BJ (cell line): Measurements from ENCODE around the gene SUSD5. TPM values are rescaled to one million over a fixed set of nuclear protein-coding genes. Genes with fewer than 3 reads are reported as not detected.

Source experiments
- CTCF ChIA-PET: fragments of 350-600 bp; formaldehyde crosslinking; extraction: SDS; loops from one replicate; lab custom pipeline; 2021; ENCODE audit warnings: antibody characterized with exemption, inconsistent platforms; lab: Yijun Ruan, JAX
- POLR2A ChIA-PET: fragments of 300-600 bp; sonication (Branson Sonifier 250); formaldehyde crosslinking; extraction: SDS; loops from one replicate; lab custom pipeline; 2021; ENCODE audit warnings: antibody characterized with exemption; lab: Charles Lee
- DNase-seq: peaks from one replicate; pipeline ENCODE4 v3.0.0-alpha.2; 2011; ENCODE audit warnings: low read depth
- H3K27me3 ChIP-seq: 2 replicates; pipeline ENCODE4 v1.6.0; 2011; ENCODE audit warnings: low read length; ENCODE audit not compliant: control insufficient read depth, insufficient read depth
- H3K36me3 ChIP-seq: 2 replicates; pipeline ENCODE4 v1.5.1; 2011; ENCODE audit warnings: low read length; ENCODE audit not compliant: control insufficient read depth, insufficient read depth
- H3K4me3 ChIP-seq: 2 replicates; pipeline ENCODE4 v1.5.1; 2011; ENCODE audit warnings: low read depth, mild to moderate bottlenecking, control low read depth, low read length
- CTCF ChIP-seq: IDR thresholded peaks from 2 replicates; pipeline ENCODE4 v1.5.1; 2011; ENCODE audit warnings: low read depth, mild to moderate bottlenecking, control low read depth, inconsistent platforms, low read length, moderate library complexity; ENCODE audit not compliant: insufficient read depth
- polyA minus RNA-seq: library from RNA; depleted of rRNA, polyadenylated mRNA; stranded (reverse); fragments of >200 nt; gene quantifications from 2 replicates; pipeline ENCODE4 v1.2.3, GENCODE V29; 2011; rRNA and poly(A)+ RNA removed
- polyA plus RNA-seq: library from polyadenylated mRNA; depleted of rRNA; stranded (reverse); fragments of >200 nt; gene quantifications from 2 replicates; pipeline ENCODE4 v1.2.3, GENCODE V29; 2011; rRNA removed

SUSD5 gene
- polyA plus RNA-seq (1.4 and 2.5 TPM in 2 replicates), polyA minus RNA-seq (0.76 and 1.2 TPM in 2 replicates)

GRCh38 chr3:33218446-33219174 is at the start of gene SUSD5:
TSS of gene SUSD5 (minus strand) at chr3:33218810. CDS start at chr3:33218797, 13 bp downstream.
- no peak for TF ChIP-seq CTCF
- no peaks in the 10 kb centered on the region for H3K36me3 ChIP-seq
- DNase-seq: no peak
- CTCF ChIA-PET: interaction anchor here (1.1 to 1.9 kb wide), 3 partner anchors 11 to 154 kb away, joined by 3 to 5 read pairs (median 4); no protein-coding TSS in a partner anchor
- POLR2A ChIA-PET: no interaction called here
- peaks cover 16% of the 10 kb centered on the region for H3K27me3 ChIP-seq
- H3K4me3 ChIP-seq: peak within 1 kb of the TSS; percentile 59

DNA sequence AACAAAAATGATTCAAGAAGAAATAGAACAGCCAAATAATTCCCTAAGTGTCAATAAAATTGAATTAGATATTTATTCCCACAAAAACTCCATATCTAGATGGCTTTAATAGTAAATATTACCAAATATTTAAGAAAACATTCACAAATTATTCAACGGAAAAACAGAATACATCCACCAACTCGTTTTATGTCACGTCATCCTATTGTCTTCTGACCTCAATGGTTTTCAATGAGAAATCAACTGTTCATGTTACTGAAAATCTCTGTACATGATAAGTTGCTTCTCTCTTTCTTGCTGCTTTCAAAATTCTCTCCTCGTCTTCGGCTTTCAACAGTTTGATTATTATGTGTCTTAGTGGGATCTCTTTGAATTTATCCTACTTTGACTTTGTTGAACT is 41.5 kb upstream of the SUSD5 start:
- ChIA-PET POLR2A (no interaction called here), CTCF (no interaction called here)
- no peak for TF ChIP-seq CTCF
- Histone ChIP-seq H3K4me3 (no peak overlapping the region), H3K27me3 (no peaks in the 10 kb centered on the region), H3K36me3 (no peaks in the 10 kb centered on the region)
- no peak for DNase-seq

- ChIA-PET POLR2A (no interaction called here), CTCF (no interaction called here)
- TF ChIP-seq CTCF: no peak
- Histone ChIP-seq H3K4me3 (no peak overlapping the region), H3K27me3 (no peaks in the 10 kb centered on the region), H3K36me3 (no peaks in the 10 kb centered on the region)
- DNase-seq: no peak
Measured at GRCh38 chr3:33256249-33256648, 37.6 kb upstream of the SUSD5 start.

GRCh38 chr3:33250712-33251111 is 32.1 kb upstream of the SUSD5 start:
- DNase-seq: no peak
- CTCF ChIA-PET: no interaction called here
- H3K4me3 ChIP-seq: no peak overlapping the region
- TF ChIP-seq CTCF: no peak
- H3K27me3 ChIP-seq: no peaks in the 10 kb centered on the region
- no peaks in the 10 kb centered on the region for H3K36me3 ChIP-seq
- POLR2A ChIA-PET: no interaction called here

- CTCF ChIA-PET: no interaction called here
- Histone ChIP-seq H3K36me3 (no peaks in the 10 kb centered on the region), H3K4me3 (no peak overlapping the region), H3K27me3 (no peaks in the 10 kb centered on the region; the same call in 1 of the 2 replicates)
- no peak for DNase-seq
- TF ChIP-seq CTCF: no peak
- POLR2A ChIA-PET: no interaction called here
Measured at GRCh38 chr3:33246786-33247185, 28.2 kb upstream of the SUSD5 start.
